Mucosa of rectum (tissue), 2 donors: Measurements from ENCODE around the gene FBL.

Experiments
- H3K27ac ChIP-seq, 2 donors: one replicate each; pipeline ENCODE4 v1.7.0; 2013; ENCODE audit warnings: inconsistent platforms in 2 of 2, low read depth in 2 of 2, low read length in 2 of 2
- H3K27me3 ChIP-seq, 2 donors: one replicate each; pipeline ENCODE4 v1.7.0; 2013; ENCODE audit warnings: low read length in 2 of 2; ENCODE audit not compliant: control insufficient read depth in 2 of 2, insufficient read depth in 2 of 2
- H3K36me3 ChIP-seq, 2 donors: one replicate each; pipeline ENCODE4 v1.7.0; 2013; ENCODE audit warnings: low read length in 2 of 2; ENCODE audit not compliant: control insufficient read depth in 2 of 2, insufficient read depth in 2 of 2
- H3K4me1 ChIP-seq, 2 donors: one replicate each; pipeline ENCODE4 v1.7.0; 2013; ENCODE audit warnings: low read length in 2 of 2, mild to moderate bottlenecking in 1 of 2; ENCODE audit not compliant: control insufficient read depth in 2 of 2, insufficient read depth in 2 of 2
- H3K4me3 ChIP-seq, 2 donors: one replicate each; pipeline ENCODE4 v1.7.0; 2013; ENCODE audit warnings: low read length in 2 of 2
- H3K9ac ChIP-seq, 2 donors: one replicate each; pipeline ENCODE4 v1.7.0; 2013; ENCODE audit warnings: low read length in 2 of 2, low read depth in 1 of 2, mild to moderate bottlenecking in 1 of 2
- H3K9me3 ChIP-seq, 2 donors: one replicate each; pipeline ENCODE4 v1.7.0; 2013; ENCODE audit warnings: low read length in 2 of 2; ENCODE audit not compliant: control insufficient read depth in 2 of 2
- donor health status: healthy.
- donor health status: Normal muscosa, but diverticular disease.

FBL gene

DNA sequence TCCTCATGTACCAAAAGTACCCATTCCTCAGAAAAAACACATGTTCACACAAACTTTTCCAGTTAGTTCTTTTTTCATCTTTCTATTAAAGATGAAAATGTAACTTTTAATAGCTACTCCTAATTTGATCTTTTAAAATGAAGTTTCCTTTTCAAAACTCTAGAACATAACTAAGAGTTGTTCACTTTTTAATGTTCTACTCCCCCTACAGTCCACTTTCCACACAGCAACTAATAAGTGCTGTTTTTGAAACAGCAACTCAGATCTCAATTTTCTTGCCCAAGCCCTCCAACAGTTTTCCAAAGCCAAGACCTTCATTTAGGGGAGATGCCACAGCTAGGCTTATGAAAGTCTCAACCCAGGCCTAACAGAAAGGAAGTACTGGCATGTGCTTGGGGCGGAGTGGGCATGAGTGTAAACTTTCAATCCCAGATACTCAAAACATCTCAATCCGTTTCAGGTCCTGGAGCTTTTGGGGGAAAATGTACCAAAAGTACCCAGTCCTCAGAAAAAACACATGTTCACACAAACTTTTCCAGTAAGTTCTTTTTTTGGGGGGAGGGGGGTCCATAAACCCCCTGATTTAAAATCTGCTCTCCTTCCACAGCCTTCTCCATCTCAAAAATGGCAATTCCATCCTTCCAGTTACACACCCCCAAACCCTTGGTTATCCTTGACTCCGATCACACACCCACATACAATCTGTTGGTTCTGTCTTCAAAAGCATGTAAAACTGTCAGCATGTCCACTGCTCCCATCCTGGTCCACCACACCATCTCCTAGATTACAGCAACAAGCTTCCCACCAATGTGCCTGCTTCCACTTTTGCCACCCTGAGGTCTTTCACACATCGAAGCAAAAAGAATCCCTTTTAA, 2.0 kb downstream of the FBL start:
- no peaks in the 10 kb centered on the region for H3K9me3 ChIP-seq
- H3K9ac ChIP-seq = no peak overlapping the region
- no peak overlapping the region for H3K4me3 ChIP-seq
- no peaks in the 10 kb centered on the region for H3K27me3 ChIP-seq
- peaks cover 28% of the 10 kb centered on the region in 2 donors for H3K4me1 ChIP-seq
- peaks cover 3 to 10% of the 10 kb centered on the region in 2 donors for H3K36me3 ChIP-seq
- no peak overlapping the region for H3K27ac ChIP-seq

DNA sequence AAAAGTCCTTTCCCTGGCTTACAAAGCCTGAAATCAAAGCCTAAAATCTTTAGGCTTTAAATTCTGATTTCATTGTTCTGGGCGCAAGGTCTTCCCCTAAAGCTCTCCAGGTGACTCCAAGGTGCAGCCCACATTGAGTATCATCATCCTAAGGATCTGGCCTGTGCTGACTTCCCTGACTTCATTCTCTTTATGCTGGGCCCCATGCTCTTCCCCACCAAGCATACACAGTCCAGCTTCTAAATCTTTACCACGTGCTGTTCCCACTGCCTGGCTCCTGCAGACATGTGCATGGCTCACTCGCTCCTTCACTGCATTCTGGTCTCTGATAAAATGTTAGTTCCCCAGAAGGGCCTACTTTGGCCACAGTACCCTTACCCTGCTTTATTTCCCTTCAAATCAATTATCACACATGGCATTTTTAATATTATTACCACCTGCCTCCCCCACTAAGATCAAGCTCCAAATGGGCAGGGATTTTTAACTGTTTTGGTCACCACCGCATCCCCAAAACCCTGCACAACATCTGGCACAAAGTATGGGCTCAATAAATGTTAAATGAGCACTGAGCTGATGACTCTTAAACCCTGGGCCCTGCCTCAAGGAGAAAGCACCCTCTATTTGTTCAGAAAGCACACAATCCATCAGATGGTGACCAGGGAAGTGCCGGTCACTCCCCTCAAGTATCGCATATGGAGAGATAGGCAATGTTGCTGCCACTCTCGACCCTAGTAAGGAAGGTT, 3.3 kb downstream of the FBL start:
- Histone ChIP-seq H3K27ac (no peak overlapping the region), H3K36me3 (peaks cover 11 to 19% of the 10 kb centered on the region in 2 donors), H3K9me3 (no peaks in the 10 kb centered on the region), H3K4me3 (no peak overlapping the region), H3K4me1 (peaks cover 28% of the 10 kb centered on the region in 2 donors), H3K9ac (no peak overlapping the region), H3K27me3 (no peaks in the 10 kb centered on the region)

DNA sequence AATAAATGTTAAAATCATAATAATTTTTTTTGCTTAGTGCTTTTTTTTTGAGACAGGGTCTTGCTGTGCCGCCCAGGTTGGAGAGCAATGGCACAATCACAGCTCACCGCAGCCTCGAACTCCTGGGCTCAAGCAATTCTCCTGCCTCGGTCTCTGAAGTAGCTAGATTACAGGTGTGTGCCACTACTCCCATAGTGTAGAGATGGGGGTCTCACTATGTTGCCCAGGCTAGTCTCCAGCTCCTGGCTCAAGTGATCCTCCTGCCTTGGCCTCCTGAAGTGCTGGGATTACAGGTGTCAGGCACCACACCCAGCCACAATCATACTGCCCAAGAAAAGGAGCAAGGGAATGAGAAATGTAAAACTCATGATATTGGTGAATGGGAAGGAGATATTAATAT, 5.1 kb downstream of the FBL start:
- no peak overlapping the region for H3K27ac ChIP-seq
- H3K4me3 ChIP-seq = no peak overlapping the region
- peaks cover 17% of the 10 kb centered on the region in 2 donors for H3K4me1 ChIP-seq
- no peak overlapping the region for H3K9ac ChIP-seq
- H3K9me3 ChIP-seq = no peaks in the 10 kb centered on the region
- H3K27me3 ChIP-seq = no peaks in the 10 kb centered on the region
- peaks cover 29 to 33% of the 10 kb centered on the region in 2 donors for H3K36me3 ChIP-seq

DNA sequence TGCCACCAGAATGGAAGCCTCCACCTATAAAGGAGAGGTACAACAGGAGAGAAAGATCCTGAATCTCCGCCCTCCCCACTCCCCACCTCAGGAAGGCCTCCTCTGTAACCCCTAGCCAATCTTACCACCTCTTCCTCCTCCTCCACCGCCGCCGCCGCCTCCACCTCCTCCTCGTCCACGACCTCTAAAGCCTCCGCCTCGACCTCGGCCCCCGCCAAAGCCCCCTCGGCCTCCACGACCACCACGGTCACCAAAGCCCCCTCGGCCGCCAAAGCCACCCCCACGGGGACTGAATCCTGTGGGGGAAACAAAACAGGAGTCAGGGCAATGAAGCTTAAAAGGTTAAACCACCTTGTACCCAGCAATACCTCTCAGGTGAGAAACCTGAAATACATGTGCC, 5.7 kb downstream of the FBL start:
- no peaks in the 10 kb centered on the region for H3K27me3 ChIP-seq
- no peak overlapping the region for H3K4me3 ChIP-seq
- H3K9ac ChIP-seq = no peak overlapping the region
- H3K36me3 ChIP-seq = peaks cover 34 to 35% of the 10 kb centered on the region in 2 donors
- no peaks in the 10 kb centered on the region for H3K9me3 ChIP-seq
- H3K4me1 ChIP-seq = peaks cover 14% of the 10 kb centered on the region in 2 donors
- H3K27ac ChIP-seq = no peak overlapping the region

- no peaks in the 10 kb centered on the region for H3K27me3 ChIP-seq
- no peak overlapping the region for H3K4me3 ChIP-seq
- H3K27ac ChIP-seq = no peak overlapping the region
- H3K9ac ChIP-seq = no peak overlapping the region
- peaks cover 7% of the 10 kb centered on the region in 2 donors for H3K4me1 ChIP-seq
- no peaks in the 10 kb centered on the region for H3K9me3 ChIP-seq
- H3K36me3 ChIP-seq = peaks cover 34 to 36% of the 10 kb centered on the region in 2 donors
These were observed 6.4 kb downstream of the FBL start for GRCh38 chr19:39839678-39840327.

- Histone ChIP-seq H3K9ac (no peak overlapping the region), H3K27me3 (no peaks in the 10 kb centered on the region), H3K4me1 (peaks cover 6% of the 10 kb centered on the region in 2 donors), H3K4me3 (no peak overlapping the region), H3K27ac (no peak overlapping the region), H3K9me3 (no peaks in the 10 kb centered on the region), H3K36me3 (peaks cover 34 to 41% of the 10 kb centered on the region in 2 donors)
These were observed 7.6 kb downstream of the FBL start for GRCh38 chr19:39838569-39838968.

GRCh38 chr19:39837978-39838377, 8.2 kb downstream of the FBL start:
- Histone ChIP-seq H3K9me3 (no peaks in the 10 kb centered on the region), H3K9ac (no peak overlapping the region), H3K36me3 (peaks cover 34 to 41% of the 10 kb centered on the region in 2 donors), H3K27ac (no peak overlapping the region), H3K4me3 (no peak overlapping the region), H3K4me1 (peaks cover 6% of the 10 kb centered on the region in 2 donors), H3K27me3 (no peaks in the 10 kb centered on the region)

DNA sequence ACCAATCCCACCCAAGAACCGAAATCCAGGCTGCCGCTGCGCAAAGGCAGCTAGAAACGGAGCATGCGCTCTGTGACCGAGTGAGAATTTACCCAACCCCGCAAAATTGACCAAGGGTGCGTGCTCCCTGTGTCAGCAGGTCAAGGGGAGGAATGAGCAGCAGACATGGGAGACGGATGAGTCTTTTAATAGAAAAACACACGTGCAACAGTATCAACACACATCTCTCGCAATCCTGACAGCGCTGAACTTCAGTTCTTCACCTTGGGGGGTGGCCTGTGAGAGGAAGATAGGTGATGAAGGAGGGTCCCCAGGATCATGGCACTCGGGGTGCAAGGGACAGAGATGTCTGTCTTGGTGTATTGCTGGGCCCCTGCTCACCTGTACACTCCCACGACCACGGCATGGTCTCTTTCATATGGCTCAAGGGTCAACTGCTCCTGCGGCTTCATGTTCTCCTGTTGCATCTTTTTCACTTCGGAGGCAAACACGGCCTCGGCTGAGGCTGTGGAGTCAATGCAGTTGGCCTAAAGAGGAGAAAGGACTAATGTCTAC, 11.8 kb downstream of the FBL start:
- H3K4me1 ChIP-seq = peaks cover 14% of the 10 kb centered on the region in 2 donors
- H3K27me3 ChIP-seq = no peaks in the 10 kb centered on the region
- peak overlapping the region; percentile 28 to 56 for H3K9ac ChIP-seq
- H3K36me3 ChIP-seq = peaks cover 49 to 50% of the 10 kb centered on the region in 2 donors
- peak overlapping the region; percentile 46 to 86 for H3K27ac ChIP-seq
- no peaks in the 10 kb centered on the region for H3K9me3 ChIP-seq
- H3K4me3 ChIP-seq = peak overlapping the region; percentile 88

DNA sequence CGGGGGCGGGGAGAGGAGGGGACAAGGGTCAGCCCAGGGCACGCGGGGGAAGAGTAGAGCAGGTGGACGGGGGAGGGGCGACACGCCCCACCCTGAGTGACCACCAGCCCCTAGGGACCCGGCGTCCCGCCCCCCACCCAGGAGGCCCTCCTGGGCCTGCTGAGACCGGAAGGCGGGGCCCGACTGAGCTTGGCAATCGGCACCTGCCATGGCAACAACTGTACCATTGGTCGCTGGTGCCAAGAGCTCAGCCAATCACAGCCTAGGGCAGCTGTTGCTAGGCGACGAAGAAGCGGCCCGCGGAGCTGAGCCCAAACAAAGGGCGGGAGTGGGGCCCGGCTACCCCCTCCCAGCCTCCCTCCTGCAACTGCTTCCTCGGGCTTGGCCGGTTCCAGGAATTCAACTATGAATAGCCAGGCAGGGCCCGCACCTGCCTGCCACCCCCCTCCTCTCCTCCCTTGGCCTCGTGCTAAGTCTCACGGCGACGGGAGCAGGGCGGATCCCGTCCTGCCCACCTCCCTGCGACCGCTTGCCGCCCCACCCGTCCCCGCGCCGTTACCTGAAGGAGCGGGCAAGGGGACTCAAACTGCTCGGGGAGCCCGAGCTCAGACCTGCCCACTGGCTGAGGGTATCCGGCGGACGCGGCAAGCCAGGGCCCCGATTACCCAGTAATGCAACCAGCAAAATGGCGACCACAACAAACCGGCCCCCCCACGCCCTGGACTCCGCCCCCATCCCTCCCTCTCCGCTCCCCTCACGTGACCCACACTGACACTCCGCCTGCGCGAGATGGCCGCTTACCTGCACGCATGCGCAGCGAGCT, 12.5 kb downstream of the FBL start, which contains the start of gene DYRK1B:
TSS of gene DYRK1B (minus strand) at position 699 of the 823 bp plus-strand sequence. CDS start 2,295 bp downstream, outside the sequence.
- Histone ChIP-seq H3K9ac (peak within 1 kb of the TSS; percentile 60 to 84), H3K9me3 (no peaks in the 10 kb centered on the region), H3K4me1 (peaks cover 14% of the 10 kb centered on the region in 2 donors), H3K27ac (peak within 1 kb of the TSS; percentile 86), H3K4me3 (peak within 1 kb of the TSS; percentile 88), H3K27me3 (no peaks in the 10 kb centered on the region), H3K36me3 (peaks cover 42 to 47% of the 10 kb centered on the region in 2 donors)
